HUES48 (cell line): ENCODE results near the gene PTPRG.
"Not testable (repeated sequence)": the region's sequence is repeated elsewhere in the genome, so short reads cannot be mapped to it uniquely, and the experiment has no call there.

ENCODE experiments used
- H3K27ac ChIP-seq: one replicate; pipeline ENCODE4 v1.7.0; 2013; ENCODE audit warnings: low read depth, low read length, inconsistent platforms
- H3K27me3 ChIP-seq: 2 replicates; pipeline ENCODE4 v1.6.1; 2013; ENCODE audit warnings: mild to moderate bottlenecking, low read length; ENCODE audit not compliant: control insufficient read depth, insufficient read depth
- H3K36me3 ChIP-seq: 2 replicates; pipeline ENCODE4 v1.6.1; 2013; ENCODE audit warnings: low read length; ENCODE audit not compliant: control insufficient read depth, insufficient read depth
- H3K4me1 ChIP-seq: 2 replicates; pipeline ENCODE4 v1.6.1; 2013; ENCODE audit warnings: mild to moderate bottlenecking, low read length; ENCODE audit not compliant: control insufficient read depth, insufficient read depth
- H3K4me3 ChIP-seq: 2 replicates; pipeline ENCODE4 v1.5.1; 2013; ENCODE audit warnings: mild to moderate bottlenecking, low read depth, low read length
- H3K9ac ChIP-seq: 2 replicates; pipeline ENCODE4 v1.6.1; 2013; ENCODE audit warnings: mild to moderate bottlenecking, low read depth, low read length, moderate library complexity
- H3K9me3 ChIP-seq: 2 replicates; pipeline ENCODE4 v1.6.1; 2013; ENCODE audit warnings: low read length; ENCODE audit not compliant: control insufficient read depth, insufficient read depth

PTPRG gene

DNA sequence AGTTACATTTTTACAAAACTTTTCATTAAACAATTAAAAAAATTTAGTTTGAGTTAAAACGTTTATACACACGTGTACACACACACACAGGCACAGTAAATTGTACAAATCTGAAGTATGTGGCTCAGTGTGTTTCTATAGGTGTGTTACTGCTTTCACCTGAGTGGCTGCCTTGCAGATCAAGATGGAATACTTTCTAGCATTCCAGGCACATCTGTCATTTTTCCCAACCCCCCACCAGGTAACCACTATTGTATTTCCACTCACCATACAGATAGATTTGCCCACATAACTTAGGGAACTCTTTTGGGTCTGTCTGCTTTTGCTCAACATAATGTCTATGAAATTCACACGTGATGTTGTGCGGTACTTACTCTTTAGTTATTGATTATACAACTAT lies 141.1 kb downstream of the PTPRG start:
- no peaks in the 10 kb centered on the region for H3K9me3 ChIP-seq
- peaks cover 91% of the 10 kb centered on the region for H3K4me1 ChIP-seq
- no peak overlapping the region for H3K4me3 ChIP-seq
- no peaks in the 10 kb centered on the region for H3K36me3 ChIP-seq
- H3K9ac ChIP-seq, result no peak overlapping the region; the same call in 1 of the 2 replicates
- peak overlapping the region; percentile 63 for H3K27ac ChIP-seq
- no peaks in the 10 kb centered on the region for H3K27me3 ChIP-seq

DNA sequence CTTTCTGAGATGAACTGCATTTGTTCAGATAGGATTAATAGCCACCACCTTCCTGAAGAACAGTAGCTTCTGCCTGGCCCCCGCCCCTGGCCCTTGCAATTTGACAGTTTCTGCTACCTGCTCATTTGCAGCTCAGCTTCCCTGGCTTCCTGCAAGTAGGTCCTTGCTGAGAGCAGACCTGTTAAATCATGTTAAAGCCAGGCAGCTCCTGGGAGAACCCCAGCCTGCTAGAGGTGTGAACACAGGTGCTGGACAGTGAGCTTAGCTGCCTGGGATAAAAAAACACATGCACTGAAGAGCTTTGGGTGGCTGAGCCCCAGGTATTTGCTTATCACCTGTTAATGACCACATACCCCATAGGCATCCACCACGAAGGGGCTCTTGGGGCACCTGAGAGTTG lies 143.4 kb downstream of the PTPRG start:
- peaks cover 83% of the 10 kb centered on the region for H3K4me1 ChIP-seq
- no peaks in the 10 kb centered on the region for H3K9me3 ChIP-seq
- H3K4me3 ChIP-seq, result no peak overlapping the region
- H3K27ac ChIP-seq, result peak overlapping the region; percentile 63
- H3K36me3 ChIP-seq, result no peaks in the 10 kb centered on the region
- H3K9ac ChIP-seq, result no peak overlapping the region; the same call in 1 of the 2 replicates
- H3K27me3 ChIP-seq, result no peaks in the 10 kb centered on the region

DNA sequence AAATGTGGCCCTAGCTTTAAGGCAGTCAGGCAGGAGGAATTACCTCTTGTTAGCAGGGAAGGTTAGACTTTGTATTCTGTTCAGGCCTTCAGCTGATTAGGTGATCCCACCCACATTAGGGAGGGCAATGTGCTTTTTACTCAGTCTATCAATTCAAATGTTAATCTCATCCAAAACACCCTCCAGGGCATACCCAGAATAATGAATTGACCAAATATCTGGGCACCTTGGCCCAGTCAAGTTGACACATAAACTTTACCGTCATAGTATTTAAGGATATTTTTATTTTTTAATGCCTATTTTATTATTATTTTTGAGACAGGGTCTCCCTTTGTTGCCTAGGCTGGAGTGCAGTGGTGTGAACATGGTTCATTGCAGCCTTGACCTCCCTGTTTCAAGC lies 146.1 kb downstream of the PTPRG start:
- Histone ChIP-seq H3K36me3 (no peaks in the 10 kb centered on the region), H3K27ac (no peak overlapping the region), H3K4me1 (peaks cover 62% of the 10 kb centered on the region), H3K27me3 (no peaks in the 10 kb centered on the region), H3K9ac (no peak overlapping the region), H3K4me3 (no peak overlapping the region), H3K9me3 (no peaks in the 10 kb centered on the region)

DNA sequence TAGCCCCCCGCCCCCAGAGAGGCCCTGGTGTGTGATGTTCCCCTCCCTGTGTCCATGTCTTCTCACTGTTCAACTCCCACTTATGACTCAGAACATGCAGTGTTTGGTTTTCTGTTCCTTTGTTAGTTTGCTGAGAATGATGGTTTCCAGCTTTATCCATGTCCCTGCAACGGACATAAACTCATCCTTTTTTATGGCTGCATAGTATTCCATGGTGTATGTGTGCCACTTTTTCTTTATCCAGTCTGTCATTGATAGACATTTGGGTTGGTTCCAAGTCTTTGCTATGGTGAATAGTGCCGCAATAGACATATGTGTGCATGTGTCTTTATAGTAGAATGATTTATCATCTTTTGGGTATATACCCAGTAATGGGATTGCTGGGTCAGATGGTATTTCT lies 149.5 kb downstream of the PTPRG start:
- not testable (repeated sequence) for H3K36me3 ChIP-seq

DNA sequence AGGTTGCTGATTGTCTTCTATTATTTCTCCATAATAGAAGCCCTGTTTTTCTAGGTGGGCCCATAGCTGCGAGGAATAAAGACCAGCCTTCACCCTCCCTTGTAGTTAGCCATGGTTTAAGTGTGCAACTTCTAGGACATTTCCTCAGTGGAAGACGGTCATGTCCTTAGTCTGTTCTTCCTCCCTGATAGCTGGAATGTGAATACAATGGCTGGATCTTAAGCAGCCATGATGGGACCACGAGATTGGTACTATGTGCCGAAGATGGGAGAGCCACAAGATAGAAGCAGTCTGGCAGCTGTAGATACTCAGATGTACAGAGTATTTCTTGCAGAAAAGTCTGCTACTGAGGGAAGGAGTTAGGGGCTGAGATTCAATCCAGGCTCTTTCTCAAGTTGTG lies 152.9 kb downstream of the PTPRG start:
- no peaks in the 10 kb centered on the region for H3K27me3 ChIP-seq
- H3K4me1 ChIP-seq, result peaks cover 34% of the 10 kb centered on the region
- no peaks in the 10 kb centered on the region for H3K9me3 ChIP-seq
- no peak overlapping the region for H3K9ac ChIP-seq
- H3K27ac ChIP-seq, result no peak overlapping the region
- H3K36me3 ChIP-seq, result no peaks in the 10 kb centered on the region
- H3K4me3 ChIP-seq, result no peak overlapping the region

More for the DNA sequence above, 149.5 kb downstream of the PTPRG start:
- not testable (repeated sequence) for H3K27ac ChIP-seq, H3K4me3 ChIP-seq, H3K9ac ChIP-seq, H3K9me3 ChIP-seq, H3K27me3 ChIP-seq
- H3K4me1 ChIP-seq, result peaks cover 37% of the 10 kb centered on the region

DNA sequence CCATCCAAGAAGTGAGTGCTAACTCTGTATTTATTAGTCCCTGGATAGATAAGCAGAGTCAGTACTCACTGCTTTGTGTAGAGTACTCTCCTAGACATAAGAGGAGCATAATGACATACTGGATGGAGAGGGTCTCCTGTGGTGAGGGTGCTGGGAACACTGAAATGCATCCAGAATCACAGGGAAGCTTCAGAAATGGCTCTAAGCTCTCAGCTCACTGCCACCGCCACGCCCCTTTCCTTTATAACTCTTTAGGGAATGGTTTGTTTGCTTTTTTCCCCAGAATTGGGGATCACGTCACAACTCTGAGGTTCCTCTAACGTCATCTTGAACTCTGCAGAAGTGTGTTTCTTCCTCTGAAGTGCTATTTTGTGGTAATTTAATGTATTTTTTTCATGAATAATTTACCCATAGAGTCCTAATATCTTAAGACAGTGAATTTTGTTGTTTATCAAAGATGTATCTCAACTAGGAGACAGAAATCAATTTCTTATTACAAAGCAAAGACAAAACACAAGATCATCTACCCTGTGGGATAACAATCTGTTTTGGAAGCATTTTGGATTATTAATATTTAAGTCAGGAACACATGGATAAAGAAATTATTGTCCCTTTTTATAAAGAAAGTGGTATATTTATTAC lies 154.6 kb downstream of the PTPRG start:
- no peak overlapping the region for H3K27ac ChIP-seq
- H3K4me3 ChIP-seq, result no peak overlapping the region
- no peaks in the 10 kb centered on the region for H3K36me3 ChIP-seq
- no peaks in the 10 kb centered on the region for H3K27me3 ChIP-seq
- no peaks in the 10 kb centered on the region for H3K9me3 ChIP-seq
- no peak overlapping the region for H3K9ac ChIP-seq
- H3K4me1 ChIP-seq, result peaks cover 32% of the 10 kb centered on the region

DNA sequence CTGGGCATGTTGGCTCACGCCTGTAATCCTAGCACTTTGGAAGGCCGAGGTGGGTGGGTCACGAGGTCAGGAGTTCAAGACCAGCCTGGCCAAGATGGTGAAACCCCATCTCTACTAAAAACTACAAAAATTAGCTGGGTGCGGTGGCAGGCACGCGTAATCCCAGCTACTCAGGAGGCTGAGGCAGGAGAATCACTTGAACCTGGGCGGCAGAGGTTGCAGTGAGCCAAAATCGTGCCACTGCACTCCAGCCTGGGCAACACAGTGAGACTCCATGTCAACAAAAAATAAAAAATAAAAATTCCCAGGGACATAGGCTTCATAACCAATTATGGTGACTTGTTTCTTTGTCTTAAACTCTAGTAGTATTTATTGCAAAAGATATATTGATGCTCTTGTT lies 155.3 kb downstream of the PTPRG start:
- H3K27me3 ChIP-seq, H3K4me3 ChIP-seq, H3K36me3 ChIP-seq, H3K9me3 ChIP-seq, H3K27ac ChIP-seq, H3K9ac ChIP-seq: not testable (repeated sequence)
- H3K4me1 ChIP-seq, result peaks cover 32% of the 10 kb centered on the region

DNA sequence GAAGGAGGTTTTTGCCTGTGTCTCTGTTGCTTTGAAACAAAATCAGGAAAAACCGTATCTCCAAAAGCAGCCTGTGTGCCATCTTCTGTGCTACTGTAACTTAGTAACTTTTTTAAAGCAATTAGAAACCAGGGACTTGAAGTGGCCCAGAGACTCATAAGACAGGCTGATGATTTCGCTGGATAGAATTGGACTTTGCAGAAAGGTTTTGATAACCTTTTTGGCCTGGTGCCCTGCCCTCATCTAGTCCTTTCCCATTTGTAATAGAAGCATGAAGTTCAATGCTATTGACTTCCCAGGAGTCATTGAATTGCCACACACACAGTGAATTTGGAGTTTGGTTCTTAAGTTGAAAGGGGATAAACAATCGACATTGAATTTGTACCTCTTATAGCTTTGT lies 157.2 kb downstream of the PTPRG start:
- Histone ChIP-seq H3K9me3 (no peaks in the 10 kb centered on the region), H3K36me3 (no peaks in the 10 kb centered on the region), H3K9ac (no peak overlapping the region), H3K4me3 (no peak overlapping the region), H3K4me1 (peaks cover 23% of the 10 kb centered on the region), H3K27me3 (no peaks in the 10 kb centered on the region), H3K27ac (peak overlapping the region; percentile 33)

DNA sequence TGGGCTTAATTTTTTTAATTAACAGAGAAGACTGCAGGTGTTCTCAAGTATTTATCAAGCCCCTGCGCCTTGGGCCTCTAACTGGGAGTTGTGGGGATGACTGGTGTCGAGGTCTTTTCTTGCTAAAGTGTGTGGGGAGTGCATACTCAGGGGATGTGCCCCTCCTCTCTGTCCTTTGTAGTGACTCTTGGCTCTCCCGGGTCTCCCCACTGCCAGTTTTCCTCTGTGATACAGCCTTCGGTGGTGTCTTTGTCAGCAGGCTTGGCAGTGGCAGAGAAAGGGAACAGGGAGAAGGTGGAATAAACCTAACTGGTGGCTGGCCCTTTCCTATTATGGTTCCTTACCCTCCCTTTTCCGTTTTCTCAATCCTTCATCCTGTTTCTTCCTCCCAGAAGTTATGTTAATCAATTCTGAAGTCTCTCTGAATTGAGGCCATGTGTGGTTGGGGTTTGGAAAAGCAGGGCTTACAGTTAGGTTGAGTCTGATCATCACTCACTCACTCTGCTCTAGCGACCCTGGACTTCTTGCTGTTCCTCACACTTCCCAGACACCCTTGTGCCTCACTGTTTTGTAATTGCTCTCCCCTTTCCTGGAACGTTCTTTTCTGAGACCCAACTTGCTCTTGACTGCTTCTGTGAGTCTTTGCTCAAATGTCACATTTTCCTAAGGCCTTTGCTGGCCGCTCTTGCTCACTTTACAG lies 158.1 kb downstream of the PTPRG start:
- H3K27ac ChIP-seq, result peak overlapping the region; percentile 8
- H3K27me3 ChIP-seq, result no peaks in the 10 kb centered on the region
- H3K4me1 ChIP-seq, result peaks cover 23% of the 10 kb centered on the region
- no peak overlapping the region for H3K4me3 ChIP-seq
- no peaks in the 10 kb centered on the region for H3K36me3 ChIP-seq
- no peaks in the 10 kb centered on the region for H3K9me3 ChIP-seq
- H3K9ac ChIP-seq, result no peak overlapping the region

DNA sequence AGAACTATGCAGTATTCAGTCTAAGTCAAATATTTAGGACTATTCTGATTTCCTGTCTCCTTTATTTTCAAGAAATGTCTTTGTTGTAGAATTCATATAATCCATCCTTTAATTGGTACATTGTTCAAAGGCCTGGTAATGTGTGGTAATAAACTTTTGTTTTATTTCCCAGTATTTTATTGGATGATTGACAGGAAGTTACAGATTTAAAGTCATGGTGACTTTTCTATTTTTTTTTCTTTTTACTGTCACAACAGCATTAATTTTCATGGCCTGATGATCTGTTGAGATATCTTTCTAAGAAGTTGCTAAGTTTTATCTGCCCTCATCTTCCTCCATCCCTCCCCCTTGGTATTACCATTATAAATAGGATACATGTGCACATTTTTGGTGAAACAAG lies 161.7 kb downstream of the PTPRG start:
- Histone ChIP-seq H3K36me3 (no peaks in the 10 kb centered on the region), H3K4me3 (no peak overlapping the region), H3K4me1 (peaks cover 34% of the 10 kb centered on the region), H3K27ac (no peak overlapping the region), H3K9ac (no peak overlapping the region), H3K9me3 (no peaks in the 10 kb centered on the region), H3K27me3 (no peaks in the 10 kb centered on the region)

DNA sequence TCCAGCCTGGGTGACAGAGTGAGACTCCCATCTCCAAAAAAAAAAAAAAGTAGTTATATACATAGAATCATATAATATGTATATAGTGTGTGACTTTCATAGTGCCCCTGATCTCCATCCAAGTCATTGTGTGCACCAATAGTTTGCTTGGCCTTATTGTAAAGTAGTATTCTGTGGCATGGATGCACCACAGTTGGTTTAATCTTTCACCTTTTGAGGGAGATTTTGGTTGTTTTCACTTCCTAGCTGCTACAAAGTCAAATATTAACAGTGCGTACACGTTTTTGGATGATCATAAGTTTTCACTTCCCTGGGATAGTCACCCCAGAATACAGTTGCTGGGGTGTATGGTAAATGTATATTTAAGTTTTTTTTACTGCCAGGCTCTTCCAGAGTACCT lies 162.8 kb downstream of the PTPRG start:
- H3K27me3 ChIP-seq, result no peaks in the 10 kb centered on the region
- H3K27ac ChIP-seq, result no peak overlapping the region
- no peaks in the 10 kb centered on the region for H3K36me3 ChIP-seq
- H3K4me1 ChIP-seq, result peaks cover 30% of the 10 kb centered on the region
- H3K4me3 ChIP-seq, result no peak overlapping the region
- H3K9me3 ChIP-seq, result no peaks in the 10 kb centered on the region
- H3K9ac ChIP-seq, result no peak overlapping the region
